Lower lobe of right lung (tissue), 2 donors: ENCODE data around the gene ST8SIA5. TPM values are rescaled to one million over a fixed set of nuclear protein-coding genes. Genes with fewer than 3 reads are reported as not detected.

ENCODE experiments used
- ATAC-seq, 2 donors: fragments of 200-7000 bp; cut with Tn5 transposase; one replicate each; pipeline ENCODE4 v1.9.1; 2020 to 2022; ENCODE audit warnings: mild to moderate bottlenecking in 2 of 2, moderate library complexity in 2 of 2
- DNase-seq: peaks from one replicate; pipeline ENCODE4 v3.0.0-alpha.2; 2020
- H3K27ac ChIP-seq: fragments of 200-600 bp; one replicate; pipeline ENCODE4 v1.8.0; 2022
- H3K27me3 ChIP-seq: fragments of 200-600 bp; one replicate; pipeline ENCODE4 v1.8.0; 2022; ENCODE audit warnings: low read depth
- H3K36me3 ChIP-seq: fragments of 200-600 bp; one replicate; pipeline ENCODE4 v1.8.0; 2022; ENCODE audit warnings: mild to moderate bottlenecking
- H3K4me1 ChIP-seq: fragments of 200-600 bp; one replicate; pipeline ENCODE4 v1.8.0; 2022
- H3K4me3 ChIP-seq: fragments of 200-600 bp; one replicate; pipeline ENCODE4 v1.8.0; 2022; ENCODE audit warnings: mild to moderate bottlenecking
- H3K9me3 ChIP-seq: fragments of 200-600 bp; one replicate; pipeline ENCODE4 v1.8.0; 2022
- intact Hi-C: fragments of 100-400 bp; cut with DNase I; formaldehyde crosslinking; loops from one replicate; pipeline ENCODE4 v1.11.0; 2022
- total RNA-seq: library from RNA; stranded (reverse); fragmentation: NEBNext Ultra II Directional; extraction: Animal tissue kit (Norgen Biotek cat#: 25700); gene quantifications from one replicate; pipeline ENCODE4 v1.2.1, GENCODE V29; 2021
- TF ChIP-seq, protein P1 (sequence below): fragments of 200-600 bp; IDR thresholded peaks from one replicate; pipeline ENCODE4 v1.8.0; 2022; ENCODE audit warnings: antibody characterized with exemption, mild to moderate bottlenecking
- donor health status: DM: no; HTN: yes; CAD: no; lungs with severe emphysema.

Gene ST8SIA5
- total RNA-seq, 1 donor from 2014 or later, result not detected

DNA sequence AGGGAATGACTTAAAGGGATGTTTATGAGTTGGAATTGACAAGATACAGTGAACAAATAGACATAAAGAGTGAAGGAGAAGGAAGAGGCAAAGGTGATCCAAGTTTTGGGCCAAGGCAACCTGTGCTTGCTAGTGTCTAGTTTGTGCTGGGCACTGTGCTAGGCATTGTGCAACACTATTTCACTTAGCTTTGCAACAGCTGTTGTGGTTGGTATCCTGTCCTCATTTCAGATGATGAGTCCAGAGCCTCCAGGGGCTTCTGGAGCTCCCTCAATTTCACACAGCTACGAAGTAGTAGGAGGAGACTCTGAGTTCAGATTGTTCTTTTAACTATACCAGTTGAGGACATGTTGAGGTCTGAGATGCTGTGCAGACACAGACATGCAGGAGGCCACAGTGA is 81.7 kb downstream of the ST8SIA5 start:
- H3K9me3 ChIP-seq, result no peaks in the 10 kb centered on the region
- no peak overlapping the region for H3K4me3 ChIP-seq
- no peaks in the 10 kb centered on the region for H3K36me3 ChIP-seq
- TF ChIP-seq, protein P1, sequence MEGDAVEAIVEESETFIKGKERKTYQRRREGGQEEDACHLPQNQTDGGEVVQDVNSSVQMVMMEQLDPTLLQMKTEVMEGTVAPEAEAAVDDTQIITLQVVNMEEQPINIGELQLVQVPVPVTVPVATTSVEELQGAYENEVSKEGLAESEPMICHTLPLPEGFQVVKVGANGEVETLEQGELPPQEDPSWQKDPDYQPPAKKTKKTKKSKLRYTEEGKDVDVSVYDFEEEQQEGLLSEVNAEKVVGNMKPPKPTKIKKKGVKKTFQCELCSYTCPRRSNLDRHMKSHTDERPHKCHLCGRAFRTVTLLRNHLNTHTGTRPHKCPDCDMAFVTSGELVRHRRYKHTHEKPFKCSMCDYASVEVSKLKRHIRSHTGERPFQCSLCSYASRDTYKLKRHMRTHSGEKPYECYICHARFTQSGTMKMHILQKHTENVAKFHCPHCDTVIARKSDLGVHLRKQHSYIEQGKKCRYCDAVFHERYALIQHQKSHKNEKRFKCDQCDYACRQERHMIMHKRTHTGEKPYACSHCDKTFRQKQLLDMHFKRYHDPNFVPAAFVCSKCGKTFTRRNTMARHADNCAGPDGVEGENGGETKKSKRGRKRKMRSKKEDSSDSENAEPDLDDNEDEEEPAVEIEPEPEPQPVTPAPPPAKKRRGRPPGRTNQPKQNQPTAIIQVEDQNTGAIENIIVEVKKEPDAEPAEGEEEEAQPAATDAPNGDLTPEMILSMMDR, result no peak
- no peaks in the 10 kb centered on the region for H3K4me1 ChIP-seq
- ATAC-seq, result no peak
- intact Hi-C loops, result no loop called here
- peaks cover 3% of the 10 kb centered on the region for H3K27me3 ChIP-seq
- DNase-seq, result no peak
- H3K27ac ChIP-seq, result no peak overlapping the region

GRCh38 chr18:46672062-46672970 is 84.5 kb downstream of the ST8SIA5 start:
- DNase-seq (no peak), ATAC-seq (no peak)
- H3K27me3 ChIP-seq, result no peaks in the 10 kb centered on the region
- no peak overlapping the region for H3K27ac ChIP-seq
- no peaks in the 10 kb centered on the region for H3K4me1 ChIP-seq
- no peak overlapping the region for H3K4me3 ChIP-seq
- no peaks in the 10 kb centered on the region for H3K36me3 ChIP-seq
- no peaks in the 10 kb centered on the region for H3K9me3 ChIP-seq
- intact Hi-C loops, result no loop called here
- TF ChIP-seq, protein P1, result no peak

DNA sequence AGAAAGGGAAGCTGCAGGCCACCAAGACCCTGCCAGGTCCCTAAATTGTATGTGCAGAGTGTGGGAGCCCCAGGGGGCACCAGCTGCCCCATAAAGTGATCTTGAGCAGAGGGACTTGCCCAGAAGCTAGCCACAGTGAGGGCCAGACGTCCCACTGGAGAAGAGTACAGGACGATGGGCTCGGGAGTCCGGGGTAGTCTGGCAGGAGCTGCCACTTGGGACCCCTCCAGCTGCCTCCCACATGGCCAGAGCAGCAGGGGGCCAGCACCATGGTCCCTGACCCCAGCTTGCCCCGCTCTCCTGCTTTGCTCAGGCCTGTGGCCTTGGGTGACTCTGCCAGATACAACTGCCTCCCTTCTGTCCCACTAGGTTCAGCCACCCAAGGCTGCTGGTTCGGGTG is 88.2 kb downstream of the ST8SIA5 start:
- Histone ChIP-seq H3K27me3 (no peaks in the 10 kb centered on the region), H3K27ac (no peak overlapping the region), H3K9me3 (no peaks in the 10 kb centered on the region), H3K4me1 (no peaks in the 10 kb centered on the region), H3K4me3 (no peak overlapping the region), H3K36me3 (no peaks in the 10 kb centered on the region)
- no peak for ATAC-seq
- TF ChIP-seq, protein P1, result no peak
- intact Hi-C loops, result no loop called here
- no peak for DNase-seq

DNA sequence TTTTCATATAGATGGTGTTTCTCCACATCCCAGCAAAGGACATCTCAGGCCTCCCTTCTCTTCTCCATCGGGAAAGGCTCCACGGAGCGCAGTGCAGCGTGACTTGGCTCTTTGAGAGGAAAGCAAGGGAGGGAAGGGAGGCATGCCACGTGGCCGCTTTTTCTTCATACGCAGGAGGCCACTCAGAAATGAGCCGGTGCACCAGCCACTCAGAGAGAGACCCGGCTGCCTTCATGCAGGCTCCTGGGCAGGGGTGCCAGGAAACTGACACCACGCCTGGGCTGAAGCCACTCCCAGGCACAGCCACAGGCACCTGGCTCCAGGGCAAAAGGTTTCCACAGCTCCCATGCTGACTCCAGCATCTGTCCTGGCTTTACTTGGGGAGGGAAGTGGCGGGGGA is 88.7 kb downstream of the ST8SIA5 start:
- intact Hi-C loops, result no loop called here
- DNase-seq, result no peak
- Histone ChIP-seq H3K4me3 (no peak overlapping the region), H3K27me3 (no peaks in the 10 kb centered on the region), H3K36me3 (no peaks in the 10 kb centered on the region), H3K9me3 (no peaks in the 10 kb centered on the region), H3K27ac (no peak overlapping the region), H3K4me1 (no peaks in the 10 kb centered on the region)
- no peak for ATAC-seq
- TF ChIP-seq, protein P1, result no peak

GRCh38 chr18:46663539-46663938 is 93.3 kb downstream of the ST8SIA5 start:
- Histone ChIP-seq H3K36me3 (no peaks in the 10 kb centered on the region), H3K27ac (no peak overlapping the region), H3K27me3 (no peaks in the 10 kb centered on the region), H3K4me1 (no peaks in the 10 kb centered on the region), H3K4me3 (no peak overlapping the region), H3K9me3 (no peaks in the 10 kb centered on the region)
- TF ChIP-seq, protein P1, result no peak
- intact Hi-C loops, result no loop called here
- DNase-seq (no peak), ATAC-seq (no peak)
